Inflammatory macrophage treated with lipopolysaccharide for 4 hours (primary cell): ENCODE measurements around the gene HOXC13.

ENCODE experiments used
- DNase-seq: peaks from one replicate; pipeline ENCODE4 v3.0.0-alpha.2; 2020

The HOXC13 gene

DNA sequence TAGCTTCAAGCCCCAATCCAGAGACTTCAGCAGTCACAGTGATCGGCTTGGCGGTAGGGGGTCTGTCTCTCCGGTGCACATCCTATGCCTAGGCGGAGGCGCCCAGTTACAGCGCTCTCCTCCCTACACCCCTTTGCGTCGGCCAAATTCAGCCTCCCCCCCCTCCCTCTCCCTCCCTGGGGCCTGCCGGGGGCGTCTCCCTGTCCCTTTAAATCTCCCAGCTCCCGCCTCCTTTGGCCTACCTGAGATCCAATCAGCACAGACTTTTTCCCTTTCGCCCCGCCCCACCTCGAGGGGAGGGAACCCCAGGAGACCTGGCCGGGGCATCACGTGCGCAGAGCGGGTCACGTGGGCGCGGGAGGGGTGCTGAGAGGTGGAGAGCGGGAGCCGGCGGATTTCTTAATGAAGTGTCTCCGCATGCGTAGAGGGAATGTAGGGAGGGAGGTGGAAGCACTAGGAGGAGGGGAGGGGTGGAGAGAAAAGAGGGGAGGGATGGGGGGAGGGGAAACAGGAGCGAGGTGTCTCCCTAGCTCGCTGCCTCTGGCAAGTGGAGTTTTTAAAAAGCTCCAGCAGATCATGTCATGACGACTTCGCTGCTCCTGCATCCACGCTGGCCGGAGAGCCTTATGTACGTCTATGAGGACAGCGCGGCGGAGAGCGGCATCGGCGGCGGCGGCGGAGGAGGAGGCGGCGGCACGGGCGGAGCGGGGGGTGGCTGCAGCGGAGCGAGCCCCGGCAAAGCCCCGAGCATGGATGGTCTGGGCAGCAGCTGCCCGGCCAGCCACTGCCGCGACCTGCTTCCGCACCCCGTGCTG lies at the start of gene HOXC13:
Gene HOXC13, plus strand, starts transcription at position 506 of the 815 bp plus-strand sequence. Its CDS starts 76 bp downstream, at position 582.
- no peak for DNase-seq

- no peak for DNase-seq
These were observed 48.5 kb upstream of the HOXC13 start for GRCh38 chr12:53890081-53890480.

DNA sequence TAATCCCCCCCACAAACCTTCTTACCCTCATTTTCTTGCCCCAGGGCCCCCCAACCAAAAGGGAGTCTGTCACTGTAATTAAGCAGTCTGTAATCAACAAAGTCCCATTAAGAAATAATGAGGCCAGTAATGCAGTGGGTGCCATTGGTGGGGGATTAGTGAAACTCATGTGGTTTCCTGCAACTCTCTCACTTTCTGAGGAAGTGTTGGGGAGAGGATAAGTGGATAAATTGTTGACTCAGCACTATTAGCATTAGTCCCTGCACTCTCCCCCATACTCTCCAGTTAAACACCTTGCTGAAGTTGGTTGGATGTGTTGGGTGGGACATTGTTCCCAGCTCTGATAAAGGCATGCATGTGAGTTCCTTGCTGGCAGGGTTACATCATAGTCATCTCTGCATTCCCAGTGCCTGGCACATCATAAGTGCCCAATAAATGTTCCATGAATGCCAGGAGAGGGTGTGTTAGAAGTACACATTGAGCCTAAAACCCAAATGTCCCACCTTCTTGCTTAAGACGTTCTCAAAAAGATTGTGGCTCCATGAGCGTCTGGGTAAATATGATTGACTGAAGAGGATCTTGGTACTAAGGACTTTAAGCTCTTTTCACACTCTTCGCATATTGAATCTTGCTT lies 45.8 kb upstream of the HOXC13 start:
- DNase-seq, result no peak

DNA sequence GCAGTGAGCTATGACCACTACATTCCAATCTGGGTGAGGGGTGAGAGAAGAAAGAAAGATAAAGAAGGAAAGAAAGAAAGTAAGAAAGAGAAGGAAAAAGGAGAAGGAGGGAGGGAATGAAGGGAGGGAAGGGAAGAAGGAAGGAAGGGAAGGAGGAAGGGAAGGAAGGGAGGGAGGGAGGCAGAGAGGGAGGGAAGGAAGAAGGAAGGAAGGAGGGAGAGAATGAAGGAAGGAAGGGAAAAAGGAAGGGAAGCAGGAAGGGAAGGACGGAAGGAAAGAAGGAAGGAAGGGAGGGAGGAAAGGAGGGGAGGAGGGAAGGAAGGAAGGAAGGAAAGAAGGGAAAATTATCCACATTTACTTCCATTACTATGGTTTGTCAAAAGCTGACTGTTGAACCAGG lies 39.4 kb upstream of the HOXC13 start:
- DNase-seq, result no peak

GRCh38 chr12:53907103-53907502 lies 31.5 kb upstream of the HOXC13 start:
- DNase-seq, result no peak

DNA sequence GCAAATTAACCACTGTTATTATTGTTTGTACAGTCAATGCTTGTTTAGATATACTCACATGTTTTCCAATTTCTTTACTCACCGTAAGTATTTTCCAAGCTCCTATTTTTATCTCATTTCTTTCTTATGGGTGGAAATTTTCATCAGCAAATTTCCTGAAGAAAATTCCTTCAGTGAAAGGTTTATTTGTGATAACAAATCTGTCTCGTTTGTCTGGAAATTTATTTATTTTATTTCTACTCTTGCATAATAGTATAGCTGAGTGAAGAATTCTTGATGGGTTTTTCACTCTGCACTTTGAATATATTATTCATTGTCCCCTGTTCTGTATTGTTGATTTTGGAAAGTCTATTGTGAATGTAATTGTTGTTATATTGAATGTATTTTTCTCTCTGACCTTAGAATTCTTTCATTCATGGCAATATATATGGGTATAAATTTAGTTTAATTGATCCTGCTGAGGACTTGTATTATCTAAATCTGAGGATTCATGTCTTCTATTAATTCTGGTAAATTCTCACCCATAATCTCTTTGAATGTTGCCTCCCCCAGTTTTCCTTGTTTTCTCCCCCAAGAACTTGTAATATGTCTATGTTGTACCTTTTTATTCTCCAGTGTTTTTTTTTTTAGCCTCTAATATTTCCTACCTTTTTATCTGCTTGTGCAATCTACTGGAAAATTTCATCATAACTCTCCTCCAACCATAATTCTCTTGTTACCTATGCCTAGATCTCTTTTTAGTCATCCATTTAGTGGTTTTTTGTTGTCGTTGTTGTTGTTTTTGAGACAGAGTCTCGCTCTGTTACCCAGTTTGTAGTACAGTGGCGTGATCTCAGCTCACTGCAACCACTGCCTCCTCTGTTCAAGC lies 21.6 kb upstream of the HOXC13 start:
- no peak for DNase-seq

- DNase-seq, result no peak
These were observed 13.9 kb upstream of the HOXC13 start for GRCh38 chr12:53924521-53925405.

DNA sequence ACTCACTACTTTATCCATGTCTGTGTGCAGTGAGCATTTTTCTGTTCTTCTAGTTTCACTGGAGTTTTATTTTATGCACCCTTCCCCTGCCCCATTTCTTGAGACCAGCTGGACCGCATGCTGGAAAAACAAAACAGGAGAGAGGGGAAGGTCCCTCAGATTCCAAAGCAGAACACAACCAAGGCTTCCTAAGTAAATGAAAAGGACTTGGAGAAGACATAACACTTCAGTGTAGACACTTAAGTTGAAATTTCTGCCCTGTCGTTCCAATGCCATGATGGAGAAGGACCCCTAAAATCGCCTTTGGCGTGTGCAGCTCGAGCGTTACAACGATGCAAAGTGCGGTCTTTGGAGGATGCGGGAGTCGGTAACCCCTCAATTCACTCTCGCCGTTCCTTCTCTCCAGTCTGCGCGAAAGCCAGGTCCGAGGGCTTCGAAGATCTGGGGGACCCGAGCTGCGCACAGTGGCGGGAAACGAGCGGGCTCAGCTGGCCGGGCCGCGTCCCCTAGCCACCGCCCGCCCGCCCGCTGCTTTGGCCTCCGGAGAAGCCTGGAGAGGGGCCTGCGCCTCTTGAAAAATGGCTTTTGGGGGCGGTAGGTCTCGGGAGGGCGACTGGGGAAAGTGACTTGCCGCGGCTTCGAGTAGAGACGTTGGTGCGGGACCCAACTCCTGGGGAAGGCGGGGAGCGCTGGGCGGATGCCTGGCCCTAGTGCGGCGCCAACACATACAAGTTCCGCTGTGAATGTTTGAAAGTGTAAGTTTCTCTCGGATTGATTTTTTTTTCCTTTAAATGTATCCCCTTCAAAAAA lies 11.2 kb upstream of the HOXC13 start:
- no peak for DNase-seq

DNA sequence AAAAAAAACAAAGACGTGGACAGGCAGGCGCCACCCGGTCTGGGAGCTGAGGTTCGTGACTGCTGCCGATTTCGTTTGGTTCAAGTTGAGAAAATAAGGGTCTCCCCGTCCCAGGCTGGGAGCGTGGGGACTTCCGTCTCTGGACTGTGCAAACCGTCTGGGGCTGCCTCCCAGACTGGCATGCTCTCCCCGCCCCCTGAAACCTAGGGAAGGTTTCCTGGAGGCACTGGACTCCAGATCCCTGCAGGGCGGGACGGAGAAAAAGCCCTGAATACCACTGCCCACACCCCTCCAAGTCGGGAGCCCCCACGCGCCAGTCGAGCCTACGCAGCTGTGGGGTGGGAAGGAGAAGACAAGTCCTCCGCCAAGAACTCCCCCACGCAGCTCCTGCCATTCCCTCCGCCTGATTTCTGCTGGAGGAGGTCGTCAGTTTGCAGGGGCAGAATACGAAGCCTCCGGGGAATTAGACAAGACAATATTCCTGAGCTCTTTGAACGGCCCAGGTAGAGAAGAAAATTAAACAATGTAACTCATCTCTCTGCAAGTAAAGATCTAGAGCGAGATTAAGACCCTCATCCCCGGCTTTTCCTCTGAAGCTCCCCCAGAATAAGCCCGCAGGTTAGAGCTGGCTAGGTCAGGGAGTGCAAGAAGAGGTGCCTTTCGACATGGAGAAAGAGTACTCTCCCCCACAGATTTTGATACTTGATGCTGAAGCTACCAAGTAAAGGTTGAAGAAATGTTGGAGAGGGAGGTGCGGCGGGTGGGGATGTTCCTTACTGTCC lies 10.4 kb upstream of the HOXC13 start:
- DNase-seq, result no peak

GRCh38 chr12:53929527-53929926 lies 9.1 kb upstream of the HOXC13 start:
- no peak for DNase-seq

- no peak for DNase-seq
These were observed 7.9 kb upstream of the HOXC13 start for GRCh38 chr12:53930591-53931255.

DNA sequence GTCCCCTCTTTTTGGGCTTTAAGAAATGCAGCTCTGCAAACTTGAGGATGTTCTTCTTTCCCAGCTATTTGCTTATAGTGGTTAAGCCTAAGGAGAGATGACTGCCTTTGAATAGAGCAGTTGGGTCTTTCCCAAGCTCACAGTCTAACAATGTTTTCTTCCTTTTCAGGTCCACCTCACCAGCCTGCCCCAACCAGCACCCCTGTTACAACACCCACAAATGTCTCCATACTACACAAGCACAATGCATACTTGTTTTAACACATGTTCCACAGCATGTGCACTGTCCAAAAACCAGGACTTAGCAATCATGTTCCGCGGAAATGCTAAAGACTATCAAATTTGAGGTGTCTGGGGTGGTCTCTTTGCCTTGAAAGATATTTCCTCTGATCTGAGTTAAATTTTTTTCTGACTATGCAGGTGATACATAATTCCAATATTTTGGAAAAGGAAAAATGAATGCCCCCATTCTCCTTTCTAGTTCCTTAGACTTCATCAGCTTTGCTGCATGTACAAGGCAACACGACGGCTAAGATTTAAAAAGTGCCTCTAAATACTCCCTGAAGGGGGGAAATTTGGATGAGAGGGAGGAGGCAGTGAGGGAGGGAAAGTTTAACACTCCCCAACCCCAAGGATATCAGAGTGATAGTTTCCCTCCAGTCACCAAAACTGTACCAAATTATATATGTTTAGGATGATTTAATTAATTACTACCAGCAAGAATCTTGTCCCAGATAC lies 6.6 kb upstream of the HOXC13 start:
- DNase-seq, result no peak

DNA sequence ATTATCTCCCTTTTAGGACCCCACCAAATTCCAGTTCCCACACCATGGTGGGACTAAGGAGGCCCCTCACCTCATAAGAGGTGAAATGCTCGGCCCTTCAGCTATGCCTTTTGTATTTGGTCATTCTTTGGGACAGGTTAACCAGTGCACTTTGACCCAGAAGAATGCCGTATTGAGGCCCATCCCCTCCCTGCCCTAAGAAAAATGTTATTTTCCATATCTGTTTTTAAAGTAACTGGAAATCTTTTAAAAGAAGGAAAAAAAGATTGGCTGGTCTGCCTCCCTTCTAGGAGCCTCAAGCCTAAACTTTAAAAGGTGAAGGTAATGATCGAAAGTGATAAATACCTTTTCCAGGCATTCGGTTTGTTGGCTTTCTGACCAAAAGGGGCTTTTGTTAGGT lies 5.7 kb upstream of the HOXC13 start:
- no peak for DNase-seq

DNA sequence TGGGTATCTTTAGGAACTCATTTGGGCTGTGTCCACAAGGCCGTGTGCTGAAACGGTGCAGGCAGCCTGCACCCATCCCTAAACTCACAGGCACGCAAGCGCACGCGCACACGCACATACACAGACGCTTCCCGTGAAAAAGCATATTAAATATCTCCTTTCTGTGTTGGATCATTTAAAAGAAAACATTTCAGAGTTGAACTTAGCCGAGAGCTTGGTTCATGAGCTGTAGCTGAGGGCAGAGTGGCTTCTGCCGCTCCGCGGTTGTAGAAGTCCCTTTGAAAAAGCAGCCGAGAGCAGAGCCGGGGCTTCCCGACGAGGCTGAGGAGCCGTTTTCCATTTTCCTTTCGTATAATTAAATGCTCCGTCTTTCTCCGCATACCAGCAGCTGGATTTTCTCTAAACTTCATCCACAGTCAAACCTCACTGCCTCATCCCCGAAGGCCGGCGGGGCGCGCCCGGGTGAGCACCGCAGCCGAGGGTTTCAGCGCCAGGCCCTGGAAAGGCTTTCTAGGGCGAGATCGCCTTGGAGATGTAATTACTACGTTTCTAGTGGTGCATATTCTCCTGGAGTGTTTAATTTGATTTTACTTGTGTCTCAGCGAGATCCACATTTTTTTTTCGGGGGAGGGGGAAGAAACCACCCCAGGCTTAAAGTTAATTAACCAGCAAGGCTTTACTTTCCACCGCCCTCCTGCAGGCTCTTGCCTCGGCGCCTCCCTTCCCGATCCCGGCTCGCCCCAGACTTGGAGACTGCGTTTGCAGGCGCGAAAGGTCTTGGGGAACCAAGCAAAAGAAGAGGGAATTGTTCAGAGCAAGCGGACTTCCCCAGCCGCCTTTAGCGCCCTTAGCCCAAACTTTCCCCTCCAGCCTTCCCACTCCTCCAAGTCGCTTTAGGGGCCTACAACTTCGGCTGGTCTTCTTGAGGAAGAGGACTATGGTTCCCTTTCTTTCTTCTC lies 3.0 kb upstream of the HOXC13 start:
- no peak for DNase-seq

- no peak for DNase-seq
These were observed 1.5 kb upstream of the HOXC13 start for GRCh38 chr12:53937099-53937498.

DNA sequence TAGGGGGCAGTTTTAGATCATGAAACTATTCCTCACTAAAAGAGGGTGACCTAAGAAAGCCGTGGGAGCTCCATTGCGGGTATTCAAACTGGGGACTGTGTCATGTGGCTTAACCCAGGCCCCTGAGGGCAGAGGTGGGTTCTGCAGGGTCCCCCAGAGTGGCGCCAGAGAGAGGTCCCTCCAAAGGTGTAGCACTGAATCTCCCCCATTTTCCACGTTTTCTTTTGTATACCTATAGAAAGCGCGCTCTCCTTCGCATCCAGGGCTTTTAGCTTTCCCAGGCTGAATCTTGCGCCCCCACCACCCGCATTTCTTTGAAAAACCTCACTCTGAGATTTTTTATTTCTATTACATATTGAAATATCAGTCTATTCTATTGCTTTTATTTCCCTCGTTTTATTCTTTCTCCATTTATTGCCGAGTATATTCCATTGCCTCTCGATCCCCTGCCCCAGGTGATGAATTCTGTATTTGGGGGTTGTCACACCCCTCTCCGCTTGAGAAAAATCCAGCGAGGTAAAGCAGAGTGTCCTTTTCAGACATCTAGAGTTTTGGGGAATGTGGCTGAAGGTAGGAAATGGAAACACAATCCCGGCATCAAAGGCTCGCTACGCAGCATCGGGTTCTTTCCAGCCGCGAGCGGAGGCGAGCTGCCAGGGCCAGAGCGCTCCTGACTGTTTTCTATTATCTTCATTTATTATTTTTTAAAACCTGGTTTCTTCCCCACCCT lies 870 bp upstream of the HOXC13 start:
- no peak for DNase-seq
